Endothelial cell of umbilical vein (primary cell): Measurements from ENCODE around the gene RPS6KA4. TPM values are rescaled to one million over a fixed set of nuclear protein-coding genes. Genes with fewer than 3 reads are reported as not detected.
A peak's percentile ranks its signal among the peaks of the same experiment; 100 is the strongest.

Experiments used
- BruUV-seq: library from RNA; stranded (reverse); fragments of 400-500 nt; replicated peaks from 2 replicates; lab custom pipeline; 2021; lab: Mats Ljungman, UMichigan
- CTCF ChIA-PET: fragments of 300-600, 350-600 bp; sonication (Branson Sonifier 250); formaldehyde crosslinking; loops from one replicate; lab custom pipeline; 2021; ENCODE audit warnings: antibody characterized with exemption, inconsistent platforms; lab: Charles Lee
- POLR2A ChIA-PET: fragments of 300-600, 350-600 bp; sonication (Branson Sonifier 250); formaldehyde crosslinking; loops from one replicate; lab custom pipeline; 2021; ENCODE audit warnings: antibody characterized with exemption, inconsistent platforms; lab: Charles Lee
- DNase-seq: peaks from one replicate; pipeline ENCODE4 v3.0.0-alpha.2; 2011; ENCODE audit warnings: low read depth, low spot score
- FAIRE-seq: peaks from 2 replicates; lab custom pipeline; 2011; peaks lifted over from hg19 to GRCh38; lab: Jason Lieb, UNC
- H2AFZ ChIP-seq: 2 replicates; pipeline ENCODE4 v1.6.0; 2012; ENCODE audit warnings: low read depth, low read length, control low read depth, inconsistent platforms
- H3K27ac ChIP-seq: 2 replicates; pipeline ENCODE4 v1.5.1; 2011; ENCODE audit warnings: low read depth, mild to moderate bottlenecking, control low read depth, low read length, moderate library complexity; ENCODE audit not compliant: insufficient read depth
- H3K27me3 ChIP-seq, 2 experiments: 2 replicates each; pipeline versions ENCODE4 v1.6.0 to v1.6.1; 2011; ENCODE audit warnings: low read length in 2 of 2, mixed read lengths in 1 of 2; ENCODE audit not compliant: control insufficient read depth in 2 of 2, insufficient read depth in 2 of 2
- H3K36me3 ChIP-seq, 2 experiments: 2 replicates in 1 of 2; 3 replicates in 1 of 2; pipeline ENCODE4 v1.5.1; 2011; ENCODE audit warnings: low read length in 2 of 2, mild to moderate bottlenecking in 1 of 2, moderate library complexity in 1 of 2; ENCODE audit not compliant: control insufficient read depth in 2 of 2, insufficient read depth in 2 of 2; ENCODE audit errors: extremely low read depth in 1 of 2
- H3K4me1 ChIP-seq: 3 replicates; pipeline ENCODE4 v1.5.1; 2011; ENCODE audit warnings: mild to moderate bottlenecking, low read length; ENCODE audit not compliant: control insufficient read depth, insufficient read depth; ENCODE audit errors: extremely low read depth
- H3K4me2 ChIP-seq: 2 replicates; pipeline ENCODE4 v1.6.1; 2011; ENCODE audit warnings: low read length, control low read depth, mixed read lengths; ENCODE audit not compliant: insufficient read depth
- H3K4me3 ChIP-seq, 3 experiments: fragments of 200-600 bp in 1 of 3; sonication (generic), shearing (Covaris generic) in 1 of 3; replicated peaks in 1 of 3; 2 replicates each; pipeline ENCODE4 v1.5.1; 2011 to 2016; ENCODE audit warnings: control low read depth in 3 of 3, low read length in 3 of 3, mild to moderate bottlenecking in 2 of 3, inconsistent platforms in 1 of 3, low read depth in 1 of 3, moderate library complexity in 1 of 3; ENCODE audit not compliant: insufficient read depth in 1 of 3
- H3K79me2 ChIP-seq: 2 replicates; pipeline ENCODE4 v1.6.0; 2012; ENCODE audit warnings: low read length, inconsistent platforms; ENCODE audit not compliant: control insufficient read depth, insufficient read depth
- H3K9ac ChIP-seq: replicated peaks from 2 replicates; pipeline ENCODE3; 2011; ENCODE audit warnings: low read length, control low read depth; ENCODE audit not compliant: insufficient read depth; ENCODE audit errors: extremely low read depth
- H3K9me1 ChIP-seq: replicated peaks from 3 replicates; pipeline ENCODE4 v1.6.0; 2011; ENCODE audit warnings: mild to moderate bottlenecking, low read length; ENCODE audit not compliant: control insufficient read depth, insufficient read depth; ENCODE audit errors: extremely low read depth
- H3K9me3 ChIP-seq: replicated peaks from 2 replicates; pipeline ENCODE4 v1.5.1; 2012; ENCODE audit warnings: low read length, inconsistent platforms; ENCODE audit not compliant: control insufficient read depth, insufficient read depth
- H4K20me1 ChIP-seq: replicated peaks from 2 replicates; pipeline ENCODE3; 2011; ENCODE audit warnings: mild to moderate bottlenecking, low read length; ENCODE audit not compliant: control insufficient read depth, insufficient read depth; ENCODE audit errors: extremely low read depth
- CTCF ChIP-seq, 2 donors: IDR thresholded peaks; 1 replicate in 1 of 2; 2 replicates in 1 of 2; pipeline ENCODE4 v1.5.1; 2011; ENCODE audit warnings: low read length in 2 of 2, mild to moderate bottlenecking in 2 of 2, moderate library complexity in 2 of 2, control low read depth in 1 of 2, inconsistent platforms in 1 of 2, low read depth in 1 of 2; ENCODE audit not compliant: insufficient read depth in 1 of 2; ENCODE audit errors: extremely low read depth in 1 of 2
- EZH2 ChIP-seq: IDR thresholded peaks from 2 replicates; pipeline ENCODE4 v1.6.1; 2012; ENCODE audit warnings: borderline replicate concordance, low read depth, mild to moderate bottlenecking, moderate library complexity, low read length, inconsistent platforms; ENCODE audit not compliant: severe bottlenecking
- FOS ChIP-seq: IDR thresholded peaks from 2 replicates; pipeline ENCODE4 v1.6.1; 2011; ENCODE audit warnings: mild to moderate bottlenecking, low read length, moderate library complexity, borderline replicate concordance; ENCODE audit not compliant: insufficient read depth
- GATA2 ChIP-seq: IDR thresholded peaks from 2 replicates; pipeline ENCODE4 v1.7.0; 2011; ENCODE audit warnings: low read depth, mild to moderate bottlenecking, moderate library complexity, mixed read lengths, low read length; ENCODE audit not compliant: insufficient read length, insufficient read depth
- JUN ChIP-seq: IDR thresholded peaks from 2 replicates; pipeline ENCODE4 v1.6.1; 2011; ENCODE audit warnings: borderline replicate concordance, low read depth; ENCODE audit not compliant: insufficient read length, insufficient read depth
- MAX ChIP-seq: IDR thresholded peaks from 2 replicates; pipeline ENCODE4 v1.6.1; 2011; ENCODE audit not compliant: insufficient read depth, insufficient read length
- MYC ChIP-seq: IDR thresholded peaks from one replicate; pipeline ENCODE4 v1.6.1; 2011; ENCODE audit warnings: mild to moderate bottlenecking, low read depth, low read length
- POLR2A ChIP-seq: IDR thresholded peaks from 2 replicates; pipeline ENCODE4 v1.6.1; 2012; ENCODE audit warnings: low read depth, mild to moderate bottlenecking, control low read depth, low read length
- POLR2AphosphoS5 ChIP-seq: IDR thresholded peaks from 2 replicates; pipeline ENCODE4 v1.6.1; 2012; ENCODE audit warnings: low read depth, mild to moderate bottlenecking, control low read depth, low read length, moderate library complexity; ENCODE audit not compliant: insufficient read depth
- dilution Hi-C: fragments of 300-500 bp; cut with MboI; formaldehyde crosslinking; loops from one replicate; pipeline ENCODE4 v1.15.0; 2019; ENCODE audit warnings: low sequenced_read_pairs; ENCODE audit not compliant: extremely low pct_ligation_motif_present
- intact Hi-C: fragments of 100-400 bp; cut with micrococcal nuclease; formaldehyde crosslinking; loops from one replicate; pipeline ENCODE4 v1.10.0; 2022
- polyA plus RNA-seq, 4 experiments: library from polyadenylated mRNA; depleted of rRNA in 3 of 4; stranded (reverse) in 3 of 4; unstranded in 1 of 4; fragments of >200 nt; gene quantifications; 2 replicates each; pipeline versions ENCODE4 v1.2.1 to v1.2.3, GENCODE V29; 2011 to 2012; ENCODE audit warnings: missing spikeins in 1 of 4
- total RNA-seq: library from RNA; stranded (reverse); gene quantifications from 2 replicates; pipeline ENCODE4 v1.2.3, GENCODE V29; 2021

The RPS6KA4 gene
- total and polyA plus RNA-seq, 2 donors (not counting 3 experiments of a cell fraction or from before 2014, with no cell fraction given), result 26.5 to 44.1 TPM

DNA sequence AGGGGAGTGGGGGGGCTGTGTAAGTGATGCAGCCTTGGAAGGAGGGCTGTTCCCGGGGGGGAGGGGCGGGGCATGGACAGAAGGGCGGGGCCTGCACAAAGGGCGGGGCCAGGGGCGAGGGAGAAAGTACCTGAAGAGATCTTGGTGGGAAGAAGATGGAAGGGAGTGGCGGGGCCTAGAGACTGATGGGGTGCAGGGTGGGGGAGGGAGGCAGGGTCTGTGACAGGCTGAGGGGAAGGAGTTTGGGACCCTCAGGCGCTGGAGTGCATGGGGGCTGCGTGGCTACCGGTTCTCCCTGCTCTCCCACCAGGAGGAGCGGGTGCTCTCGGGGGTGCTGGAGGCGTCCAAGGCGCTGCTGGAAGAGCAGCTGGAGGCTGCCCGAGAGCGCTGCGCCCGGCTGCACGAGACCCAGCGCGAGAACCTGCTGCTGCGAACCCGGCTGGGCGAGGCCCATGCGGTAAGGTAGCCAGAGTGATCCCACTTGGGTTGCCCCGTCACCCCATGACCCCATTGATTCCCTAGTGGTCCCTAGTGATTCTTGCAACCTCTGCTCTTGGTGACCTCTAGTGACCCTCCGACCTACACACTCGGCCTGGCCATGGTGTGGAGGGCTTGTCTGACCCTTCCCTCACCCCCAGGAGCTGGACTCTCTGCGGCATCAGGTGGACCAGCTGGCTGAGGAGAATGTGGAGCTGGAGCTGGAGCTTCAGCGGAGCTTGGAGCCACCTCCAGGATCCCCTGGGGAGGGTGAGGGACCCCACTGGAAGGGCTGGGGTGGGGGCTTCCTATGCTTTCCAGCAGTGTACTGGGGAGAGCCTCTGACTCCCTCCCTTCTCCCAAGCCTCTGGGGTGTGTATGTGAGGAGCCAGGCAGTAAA is 15.9 kb upstream of the RPS6KA4 start:
- ChIA-PET POLR2A (interaction anchor here (0.5 to 1.0 kb wide), 3 partner anchors 10 to 154 kb away, joined by 3 to 4 read pairs (median 3); partner anchors contain the start of genes PRDX5 and TRMT112), CTCF (interaction anchor here (0.6 to 7.0 kb wide), 16 partner anchors 8 to 599 kb away, joined by 3 to 107 read pairs (median 4); partner anchors contain the start of genes CATSPERZ, PRDX5, RPS6KA4 and TRMT112)
- DNase-seq (no peak), FAIRE-seq (peak; percentile 78)
- no peak overlapping the region for H3K27ac ChIP-seq
- H2AFZ ChIP-seq, result peak overlapping the region; percentile 96
- TF ChIP-seq EZH2 (no peak), CTCF (IDR thresholded peaks at IDR 0.05; ENCODE audit: extremely low read depth in 1 of 2, insufficient read depth in 1 of 2, low read depth in 1 of 2, low read length in 2 of 2) (no peak), MYC (no peak), POLR2AphosphoS5 (no peak), GATA2 (no peak), POLR2A (no peak), MAX (no peak), FOS (no peak), JUN (no peak)
- H4K20me1 ChIP-seq, result no peaks in the 10 kb centered on the region
- no peak overlapping the region for H3K9ac ChIP-seq
- peak overlapping the region in 1 of 3 experiments; percentile 13 for H3K4me3 ChIP-seq
- dilution Hi-C loops, result no loop called here
- H3K27me3 ChIP-seq, result no peaks in the 10 kb centered on the region
- no peaks in the 10 kb centered on the region for H3K36me3 ChIP-seq
- intact Hi-C loops, result no loop called here
- BruUV-seq, result no TSS peak
- no peaks in the 10 kb centered on the region for H3K4me1 ChIP-seq
- no peaks in the 10 kb centered on the region for H3K79me2 ChIP-seq
- no peaks in the 10 kb centered on the region for H3K9me3 ChIP-seq
- H3K4me2 ChIP-seq, result no peak overlapping the region
- no peaks in the 10 kb centered on the region for H3K9me1 ChIP-seq
